A673 (cell line): ENCODE measurements around the gene ESM1.

Source experiments
- CTCF ChIP-seq: fragments of 300-800, 200-600 bp; sonication (generic); conservative IDR thresholded peaks from 2 replicates; pipeline ENCODE4 v1.5.1; 2017; ENCODE audit warnings: low read depth, mild to moderate bottlenecking, antibody characterized with exemption, low read length, moderate library complexity, mixed read lengths
- EZH2 ChIP-seq: fragments of 200-600 bp; sonication (generic); IDR thresholded peaks from 2 replicates; pipeline ENCODE4 v1.6.1; 2017; ENCODE audit warnings: borderline replicate concordance, low read depth, mild to moderate bottlenecking, mixed read lengths, antibody characterized with exemption, low read length; ENCODE audit not compliant: poor library complexity, severe bottlenecking

DNA sequence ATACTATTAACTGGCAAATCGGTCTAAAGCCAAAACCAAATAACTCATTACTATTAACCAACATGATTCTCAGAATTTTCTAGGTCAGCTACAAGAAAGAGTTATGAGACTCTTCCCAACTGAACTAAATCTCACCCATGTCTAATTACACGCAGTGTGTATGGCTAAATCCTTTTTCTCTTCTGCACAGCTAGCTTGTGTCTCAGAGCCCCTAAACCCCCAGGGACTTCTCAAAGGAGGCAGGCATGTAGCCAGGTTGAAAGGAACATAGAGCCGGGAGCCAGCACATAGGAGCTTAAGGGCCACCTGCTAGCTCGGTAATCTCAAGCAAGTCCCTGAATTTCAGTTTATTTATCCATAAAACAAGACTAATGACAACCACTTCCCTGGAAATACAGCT lies 36.4 kb upstream of the ESM1 start:
- no peak for TF ChIP-seq CTCF
- no peak for TF ChIP-seq EZH2
